GM12878 (cell line): ENCODE results near the gene POLR1A. TPM values are rescaled to one million over a fixed set of nuclear protein-coding genes. Genes with fewer than 3 reads are reported as not detected.

ENCODE experiments used
- CBFB ChIP-seq: IDR thresholded peaks from 2 replicates; pipeline ENCODE4 v1.6.1; 2016; ENCODE audit warnings: antibody characterized with exemption, low read depth
- MEF2B ChIP-seq: fragments of 450-650 bp; IDR thresholded peaks from 2 replicates; pipeline ENCODE4 v1.6.1; 2018; ENCODE audit warnings: mild to moderate bottlenecking, moderate library complexity; ENCODE audit not compliant: partially characterized antibody, poor library complexity, severe bottlenecking
- PAX8 ChIP-seq: fragments of 450-650 bp; IDR thresholded peaks from 2 replicates; pipeline ENCODE4 v1.6.1; 2017; ENCODE audit warnings: mild to moderate bottlenecking, moderate library complexity
- SIX5 ChIP-seq: IDR thresholded peaks from 2 replicates; pipeline ENCODE4 v1.6.1; 2011; ENCODE audit warnings: mild to moderate bottlenecking, low read depth, low read length, moderate library complexity; ENCODE audit not compliant: severe bottlenecking
- SREBF2 ChIP-seq: IDR thresholded peaks from 2 replicates; pipeline ENCODE4 v1.6.1; 2012; ENCODE audit warnings: mild to moderate bottlenecking, low read length
- polyA plus RNA-seq, 11 experiments: library from polyadenylated mRNA; depleted of rRNA in 4 of 11; unstranded in 6 of 11; stranded (reverse) in 5 of 11; fragments of >200 nt; fragmentation: Nextera tagmentation in 4 of 11; fragmentation: Illumina TruSeq in 1 of 11; extraction: Ambion mirVana in 4 of 11; extraction: Trizol in 1 of 11; gene quantifications; 1 replicate in 1 of 11; 2 replicates in 10 of 11; pipeline versions ENCODE4 v1.2.1 to v1.2.3, GENCODE V29; 2011 to 2016; ENCODE audit warnings: inconsistent platforms in 2 of 11, missing spikeins in 2 of 11, low read depth in 1 of 11
- total RNA-seq, 4 experiments: library from RNA; depleted of rRNA in 3 of 4; stranded (reverse); fragments of >200 nt in 3 of 4; fragmentation: Illumina TruSeq in 1 of 4; extraction: Trizol in 1 of 4; gene quantifications; 2 replicates each; pipeline versions ENCODE4 v1.2.1 to v1.2.3, GENCODE V29; 2013 to 2021
- TF ChIP-seq, protein P1 (sequence below): IDR thresholded peaks from 2 replicates; pipeline ENCODE4 v1.6.1; 2012; ENCODE audit warnings: low read length, inconsistent platforms
- TF ChIP-seq, protein P2 (sequence below): IDR thresholded peaks from 2 replicates; pipeline ENCODE4 v1.6.1; 2012; ENCODE audit warnings: low read depth, low read length, improper control_type of control experiment
- TF ChIP-seq, protein P3 (sequence below): IDR thresholded peaks from 2 replicates; pipeline ENCODE4 v1.6.1; 2012; ENCODE audit warnings: mild to moderate bottlenecking, low read depth, low read length
- TF ChIP-seq, protein P4 (sequence below): fragments of 450-650 bp; formaldehyde crosslinking; IDR thresholded peaks from 2 replicates; pipeline ENCODE4 v1.4.0; 2022; ENCODE audit warnings: mild to moderate bottlenecking, moderate library complexity
- TF ChIP-seq, protein P5 (sequence below): IDR thresholded peaks from 2 replicates; pipeline ENCODE4 v1.6.1; 2011; ENCODE audit warnings: low read depth, low read length, improper control_type of control experiment, borderline replicate concordance
- TF ChIP-seq, protein P6 (sequence below): fragments of 450-650 bp; IDR thresholded peaks from 2 replicates; pipeline ENCODE4 v1.6.1; 2016; ENCODE audit warnings: mild to moderate bottlenecking
- TF ChIP-seq, protein P7 (sequence below): IDR thresholded peaks from 2 replicates; pipeline ENCODE4 v1.6.1; 2012; ENCODE audit warnings: low read depth, low read length, improper control_type of control experiment

The POLR1A gene
- total and polyA plus RNA-seq, 10 of the 15 experiments (the other 5 are each of a cell fraction or from before 2014, with no cell fraction given), result 2.1 to 53.9 (median 17.8) TPM

DNA sequence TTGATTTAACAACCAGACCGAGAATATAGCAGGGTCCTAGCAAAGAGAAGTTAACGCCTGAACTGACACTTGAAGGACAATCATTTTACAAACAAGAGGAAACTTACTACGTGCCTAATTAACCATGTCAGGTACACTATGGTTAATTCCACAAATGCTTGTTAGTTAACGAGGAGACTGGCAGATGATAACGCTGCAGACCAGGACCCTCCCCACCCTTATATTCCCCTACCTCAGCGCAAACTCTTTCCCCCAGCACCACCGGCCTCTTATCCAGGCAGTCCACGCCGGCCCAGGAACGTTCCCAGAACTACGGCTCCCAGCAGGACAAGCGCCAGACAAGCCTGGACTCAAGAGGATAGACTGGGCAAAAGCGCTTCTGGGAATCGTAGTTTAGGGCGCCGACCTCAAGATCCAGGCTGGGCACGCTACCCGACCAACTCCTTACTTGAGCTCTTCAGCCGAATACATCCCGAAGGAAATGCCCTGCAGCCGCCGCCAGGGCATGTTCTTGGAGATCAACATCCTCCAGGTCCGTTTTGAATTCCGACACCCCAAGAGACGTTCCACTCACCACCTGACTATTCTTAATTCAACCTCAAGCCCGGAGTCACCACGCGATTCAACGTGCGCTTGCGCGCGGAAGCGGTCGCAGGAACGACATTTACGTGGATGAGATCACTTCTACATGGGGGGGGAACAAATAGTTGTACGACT, at the start of gene POLR1A (continued):
- TF ChIP-seq, protein P1, sequence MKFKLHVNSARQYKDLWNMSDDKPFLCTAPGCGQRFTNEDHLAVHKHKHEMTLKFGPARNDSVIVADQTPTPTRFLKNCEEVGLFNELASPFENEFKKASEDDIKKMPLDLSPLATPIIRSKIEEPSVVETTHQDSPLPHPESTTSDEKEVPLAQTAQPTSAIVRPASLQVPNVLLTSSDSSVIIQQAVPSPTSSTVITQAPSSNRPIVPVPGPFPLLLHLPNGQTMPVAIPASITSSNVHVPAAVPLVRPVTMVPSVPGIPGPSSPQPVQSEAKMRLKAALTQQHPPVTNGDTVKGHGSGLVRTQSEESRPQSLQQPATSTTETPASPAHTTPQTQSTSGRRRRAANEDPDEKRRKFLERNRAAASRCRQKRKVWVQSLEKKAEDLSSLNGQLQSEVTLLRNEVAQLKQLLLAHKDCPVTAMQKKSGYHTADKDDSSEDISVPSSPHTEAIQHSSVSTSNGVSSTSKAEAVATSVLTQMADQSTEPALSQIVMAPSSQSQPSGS, result no peak
- TF ChIP-seq SIX5 (peak; percentile 95), MEF2B (no peak), SREBF2 (no peak), PAX8 (no peak), CBFB (peak; percentile 68)
- TF ChIP-seq, protein P2, sequence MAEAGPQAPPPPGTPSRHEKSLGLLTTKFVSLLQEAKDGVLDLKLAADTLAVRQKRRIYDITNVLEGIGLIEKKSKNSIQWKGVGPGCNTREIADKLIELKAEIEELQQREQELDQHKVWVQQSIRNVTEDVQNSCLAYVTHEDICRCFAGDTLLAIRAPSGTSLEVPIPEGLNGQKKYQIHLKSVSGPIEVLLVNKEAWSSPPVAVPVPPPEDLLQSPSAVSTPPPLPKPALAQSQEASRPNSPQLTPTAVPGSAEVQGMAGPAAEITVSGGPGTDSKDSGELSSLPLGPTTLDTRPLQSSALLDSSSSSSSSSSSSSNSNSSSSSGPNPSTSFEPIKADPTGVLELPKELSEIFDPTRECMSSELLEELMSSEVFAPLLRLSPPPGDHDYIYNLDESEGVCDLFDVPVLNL, result no peak
- TF ChIP-seq, protein P3, sequence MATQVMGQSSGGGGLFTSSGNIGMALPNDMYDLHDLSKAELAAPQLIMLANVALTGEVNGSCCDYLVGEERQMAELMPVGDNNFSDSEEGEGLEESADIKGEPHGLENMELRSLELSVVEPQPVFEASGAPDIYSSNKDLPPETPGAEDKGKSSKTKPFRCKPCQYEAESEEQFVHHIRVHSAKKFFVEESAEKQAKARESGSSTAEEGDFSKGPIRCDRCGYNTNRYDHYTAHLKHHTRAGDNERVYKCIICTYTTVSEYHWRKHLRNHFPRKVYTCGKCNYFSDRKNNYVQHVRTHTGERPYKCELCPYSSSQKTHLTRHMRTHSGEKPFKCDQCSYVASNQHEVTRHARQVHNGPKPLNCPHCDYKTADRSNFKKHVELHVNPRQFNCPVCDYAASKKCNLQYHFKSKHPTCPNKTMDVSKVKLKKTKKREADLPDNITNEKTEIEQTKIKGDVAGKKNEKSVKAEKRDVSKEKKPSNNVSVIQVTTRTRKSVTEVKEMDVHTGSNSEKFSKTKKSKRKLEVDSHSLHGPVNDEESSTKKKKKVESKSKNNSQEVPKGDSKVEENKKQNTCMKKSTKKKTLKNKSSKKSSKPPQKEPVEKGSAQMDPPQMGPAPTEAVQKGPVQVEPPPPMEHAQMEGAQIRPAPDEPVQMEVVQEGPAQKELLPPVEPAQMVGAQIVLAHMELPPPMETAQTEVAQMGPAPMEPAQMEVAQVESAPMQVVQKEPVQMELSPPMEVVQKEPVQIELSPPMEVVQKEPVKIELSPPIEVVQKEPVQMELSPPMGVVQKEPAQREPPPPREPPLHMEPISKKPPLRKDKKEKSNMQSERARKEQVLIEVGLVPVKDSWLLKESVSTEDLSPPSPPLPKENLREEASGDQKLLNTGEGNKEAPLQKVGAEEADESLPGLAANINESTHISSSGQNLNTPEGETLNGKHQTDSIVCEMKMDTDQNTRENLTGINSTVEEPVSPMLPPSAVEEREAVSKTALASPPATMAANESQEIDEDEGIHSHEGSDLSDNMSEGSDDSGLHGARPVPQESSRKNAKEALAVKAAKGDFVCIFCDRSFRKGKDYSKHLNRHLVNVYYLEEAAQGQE, result 0 out of 2 replicates have a peak, but pooled peaks have one; percentile 26
- TF ChIP-seq, protein P4, sequence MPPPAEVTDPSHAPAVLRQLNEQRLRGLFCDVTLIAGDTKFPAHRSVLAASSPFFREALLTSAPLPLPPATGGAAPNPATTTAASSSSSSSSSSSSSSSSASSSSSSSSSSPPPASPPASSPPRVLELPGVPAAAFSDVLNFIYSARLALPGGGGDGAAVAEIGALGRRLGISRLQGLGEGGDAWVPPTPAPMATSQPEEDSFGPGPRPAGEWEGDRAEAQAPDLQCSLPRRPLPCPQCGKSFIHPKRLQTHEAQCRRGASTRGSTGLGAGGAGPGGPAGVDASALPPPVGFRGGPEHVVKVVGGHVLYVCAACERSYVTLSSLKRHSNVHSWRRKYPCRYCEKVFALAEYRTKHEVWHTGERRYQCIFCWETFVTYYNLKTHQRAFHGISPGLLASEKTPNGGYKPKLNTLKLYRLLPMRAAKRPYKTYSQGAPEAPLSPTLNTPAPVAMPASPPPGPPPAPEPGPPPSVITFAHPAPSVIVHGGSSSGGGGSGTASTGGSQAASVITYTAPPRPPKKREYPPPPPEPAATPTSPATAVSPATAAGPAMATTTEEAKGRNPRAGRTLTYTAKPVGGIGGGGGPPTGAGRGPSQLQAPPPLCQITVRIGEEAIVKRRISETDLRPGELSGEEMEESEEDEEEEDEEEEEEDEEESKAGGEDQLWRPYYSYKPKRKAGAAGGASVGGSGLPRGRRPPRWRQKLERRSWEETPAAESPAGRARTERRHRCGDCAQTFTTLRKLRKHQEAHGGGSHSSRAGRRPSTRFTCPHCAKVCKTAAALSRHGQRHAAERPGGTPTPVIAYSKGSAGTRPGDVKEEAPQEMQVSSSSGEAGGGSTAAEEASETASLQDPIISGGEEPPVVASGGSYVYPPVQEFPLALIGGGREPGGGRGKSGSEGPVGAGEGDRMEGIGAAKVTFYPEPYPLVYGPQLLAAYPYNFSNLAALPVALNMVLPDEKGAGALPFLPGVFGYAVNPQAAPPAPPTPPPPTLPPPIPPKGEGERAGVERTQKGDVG, result no peak
- TF ChIP-seq, protein P5, sequence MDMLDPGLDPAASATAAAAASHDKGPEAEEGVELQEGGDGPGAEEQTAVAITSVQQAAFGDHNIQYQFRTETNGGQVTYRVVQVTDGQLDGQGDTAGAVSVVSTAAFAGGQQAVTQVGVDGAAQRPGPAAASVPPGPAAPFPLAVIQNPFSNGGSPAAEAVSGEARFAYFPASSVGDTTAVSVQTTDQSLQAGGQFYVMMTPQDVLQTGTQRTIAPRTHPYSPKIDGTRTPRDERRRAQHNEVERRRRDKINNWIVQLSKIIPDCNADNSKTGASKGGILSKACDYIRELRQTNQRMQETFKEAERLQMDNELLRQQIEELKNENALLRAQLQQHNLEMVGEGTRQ, result peak; percentile 3; the same call in 1 of the 2 replicates
- TF ChIP-seq, protein P6, sequence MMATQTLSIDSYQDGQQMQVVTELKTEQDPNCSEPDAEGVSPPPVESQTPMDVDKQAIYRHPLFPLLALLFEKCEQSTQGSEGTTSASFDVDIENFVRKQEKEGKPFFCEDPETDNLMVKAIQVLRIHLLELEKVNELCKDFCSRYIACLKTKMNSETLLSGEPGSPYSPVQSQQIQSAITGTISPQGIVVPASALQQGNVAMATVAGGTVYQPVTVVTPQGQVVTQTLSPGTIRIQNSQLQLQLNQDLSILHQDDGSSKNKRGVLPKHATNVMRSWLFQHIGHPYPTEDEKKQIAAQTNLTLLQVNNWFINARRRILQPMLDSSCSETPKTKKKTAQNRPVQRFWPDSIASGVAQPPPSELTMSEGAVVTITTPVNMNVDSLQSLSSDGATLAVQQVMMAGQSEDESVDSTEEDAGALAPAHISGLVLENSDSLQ, result no peak
- TF ChIP-seq, protein P7, sequence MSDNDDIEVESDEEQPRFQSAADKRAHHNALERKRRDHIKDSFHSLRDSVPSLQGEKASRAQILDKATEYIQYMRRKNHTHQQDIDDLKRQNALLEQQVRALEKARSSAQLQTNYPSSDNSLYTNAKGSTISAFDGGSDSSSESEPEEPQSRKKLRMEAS, result no peak
